Glomerular endothelial cell (primary cell): ENCODE measurements around the gene SOX11. TPM values are rescaled to one million over a fixed set of nuclear protein-coding genes. Genes with fewer than 3 reads are reported as not detected.

ENCODE experiments used
- DNase-seq: peaks from one replicate; pipeline ENCODE4 v3.0.0-alpha.2; 2011; ENCODE audit warnings: low read depth, low spot score; ENCODE audit errors: extremely low read depth
- total RNA-seq: library from RNA; depleted of rRNA; stranded (reverse); fragments of >200 nt; gene quantifications from 2 replicates; pipeline ENCODE4 v1.2.3, GENCODE V29; 2015

Gene SOX11
- total RNA-seq, 1 donor from 2014 or later = 12.1 TPM

DNA sequence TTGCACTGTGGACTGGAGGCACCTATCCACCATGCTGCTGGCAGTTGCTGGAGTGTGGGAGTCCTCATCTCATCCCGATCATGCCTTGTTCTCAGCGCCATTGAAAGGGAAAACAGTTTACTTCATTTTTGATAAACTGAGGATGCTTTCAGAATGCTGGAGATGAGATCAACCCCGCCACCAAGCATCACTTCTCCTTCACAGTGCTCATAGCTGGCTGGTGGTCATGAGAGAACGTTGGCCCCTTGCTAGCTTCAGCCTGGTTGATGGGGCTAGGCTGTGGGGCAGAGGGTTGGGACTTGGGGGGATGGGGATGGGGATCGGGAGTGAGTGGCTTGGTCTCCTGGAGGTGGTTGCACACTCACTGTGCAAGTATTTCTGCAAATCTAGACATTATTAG lies 30.1 kb downstream of the SOX11 start:
- no peak for DNase-seq

DNA sequence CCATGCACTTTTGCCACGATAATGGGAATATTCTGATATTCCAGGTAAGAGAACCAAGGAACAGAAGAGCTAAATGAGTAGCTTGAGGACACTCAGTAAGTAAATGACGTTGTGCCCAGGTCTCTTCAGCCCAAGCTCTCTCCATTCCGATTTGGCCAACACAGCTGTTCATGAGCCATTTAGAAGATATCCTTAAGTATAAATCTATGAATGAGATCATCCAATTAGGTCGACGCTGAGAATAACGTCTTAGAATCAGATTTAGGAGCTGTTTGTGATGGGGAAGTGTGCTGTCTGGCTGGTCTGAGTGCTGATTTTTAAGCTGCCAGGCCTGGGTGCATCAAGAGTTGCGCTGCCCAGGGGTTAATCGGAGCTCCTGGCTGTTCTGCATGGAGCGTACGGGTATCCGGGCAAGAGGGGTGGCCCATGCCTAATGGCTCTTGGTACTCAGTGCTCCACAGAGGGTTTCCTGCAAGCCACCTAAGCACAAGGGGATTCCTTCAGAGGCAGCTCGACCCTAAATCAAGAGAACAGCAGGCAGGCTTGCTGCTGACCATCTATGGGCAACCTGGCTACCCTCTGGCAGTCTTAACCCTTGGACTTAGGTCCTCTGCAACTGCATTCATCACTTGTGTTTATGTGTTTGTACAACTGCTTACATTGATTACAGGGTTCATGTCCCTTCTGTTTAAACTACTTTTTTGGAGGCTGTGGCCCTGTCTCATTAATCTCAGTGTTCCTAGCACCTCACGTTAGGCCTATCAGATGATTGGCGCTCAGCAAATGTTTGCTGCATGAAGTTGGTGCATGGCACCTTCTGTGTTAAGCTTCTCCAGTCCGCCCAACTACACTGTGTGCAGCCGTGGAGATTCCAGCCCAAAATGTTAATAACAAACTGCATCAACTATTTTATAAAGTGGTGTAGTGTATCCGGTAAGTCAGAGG lies 31.9 kb downstream of the SOX11 start:
- DNase-seq = no peak

DNA sequence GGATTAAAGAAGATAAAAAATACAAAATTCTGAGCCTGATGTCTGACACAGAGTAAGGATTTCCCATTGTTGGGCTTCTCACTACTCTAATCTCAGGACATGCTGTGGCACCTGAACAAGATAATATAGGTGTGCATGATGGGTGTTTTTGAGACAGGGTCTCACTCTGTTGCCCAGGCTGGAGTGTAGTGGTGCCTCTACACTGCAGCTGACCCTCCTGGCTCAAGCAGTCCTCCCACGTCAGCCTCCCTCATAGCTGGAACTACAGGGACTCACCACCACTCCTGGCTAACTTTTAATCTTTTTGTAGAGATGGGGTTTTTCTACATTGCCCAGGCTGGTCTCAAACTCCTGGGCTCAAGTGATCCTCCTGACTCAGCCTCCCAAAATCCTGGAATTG lies 32.9 kb downstream of the SOX11 start:
- DNase-seq = no peak

DNA sequence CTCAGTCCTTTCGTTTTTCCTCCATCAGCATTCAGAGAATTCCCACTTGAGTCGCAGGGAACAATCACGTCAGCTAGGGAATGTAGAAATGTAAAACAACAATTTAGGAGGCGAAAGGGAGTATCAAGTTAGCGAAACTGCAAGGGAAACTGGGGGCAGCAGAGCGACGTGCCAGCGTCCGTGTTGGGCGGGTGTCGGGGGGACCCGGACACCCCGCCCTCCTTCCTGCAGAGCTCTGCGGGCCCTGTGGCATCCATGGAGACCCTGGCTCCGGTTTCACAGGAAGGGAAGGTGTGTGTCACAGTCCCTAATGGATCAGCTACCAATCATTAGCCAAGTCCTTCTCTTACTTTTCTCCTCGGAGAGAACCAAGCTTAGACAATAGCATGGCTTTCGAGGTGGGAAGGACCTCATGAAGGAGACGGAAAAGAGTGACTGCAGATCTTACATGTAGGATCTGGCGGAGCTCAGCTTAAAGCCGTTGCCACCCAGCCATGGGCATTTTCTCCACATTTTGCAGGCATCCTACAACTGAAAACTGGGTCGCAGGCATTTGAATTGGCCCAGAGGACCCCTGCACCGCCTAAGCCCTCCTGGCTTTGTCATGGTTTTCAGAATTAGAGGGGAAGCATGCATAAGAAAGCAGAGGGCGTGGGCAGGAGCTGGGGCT lies 33.7 kb downstream of the SOX11 start:
- no peak for DNase-seq

DNA sequence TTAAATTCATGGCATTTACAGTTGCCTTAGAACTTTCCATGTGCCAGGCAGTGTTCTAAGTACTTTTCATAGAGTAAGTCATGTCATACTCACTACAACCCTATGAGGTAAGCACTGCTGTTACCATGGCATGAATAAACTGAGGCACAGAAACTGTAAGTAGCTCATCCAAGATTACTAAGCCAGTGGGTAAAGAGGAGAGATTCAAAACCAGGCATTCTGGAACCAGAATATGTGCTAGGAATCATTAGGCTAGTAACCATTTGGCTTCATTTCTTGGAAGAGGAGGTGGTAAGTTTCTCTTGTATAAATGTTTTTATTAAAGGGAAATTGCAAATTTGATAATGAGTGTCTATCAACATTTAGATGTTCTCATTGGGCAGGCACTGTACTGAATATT lies 35.1 kb downstream of the SOX11 start:
- no peak for DNase-seq

DNA sequence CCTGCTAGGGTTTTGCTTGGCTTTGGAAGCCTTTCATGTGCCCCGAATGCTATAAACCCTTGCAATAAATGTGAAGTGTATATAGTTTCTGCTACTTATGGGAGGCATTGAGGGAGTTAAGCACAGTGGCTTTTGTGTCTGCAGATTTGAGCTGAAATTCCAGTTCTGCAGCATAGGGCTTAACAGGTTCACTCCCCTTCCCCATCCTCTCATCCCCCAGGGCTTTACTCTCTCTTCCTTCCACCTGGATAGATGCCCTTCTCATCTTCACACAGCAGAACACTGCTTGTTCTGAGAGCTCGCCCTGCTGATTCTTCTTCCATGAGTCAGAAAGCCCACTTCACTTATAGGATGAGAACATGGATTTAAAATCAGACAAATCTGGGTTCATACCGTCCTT lies 37.2 kb downstream of the SOX11 start:
- no peak for DNase-seq

DNA sequence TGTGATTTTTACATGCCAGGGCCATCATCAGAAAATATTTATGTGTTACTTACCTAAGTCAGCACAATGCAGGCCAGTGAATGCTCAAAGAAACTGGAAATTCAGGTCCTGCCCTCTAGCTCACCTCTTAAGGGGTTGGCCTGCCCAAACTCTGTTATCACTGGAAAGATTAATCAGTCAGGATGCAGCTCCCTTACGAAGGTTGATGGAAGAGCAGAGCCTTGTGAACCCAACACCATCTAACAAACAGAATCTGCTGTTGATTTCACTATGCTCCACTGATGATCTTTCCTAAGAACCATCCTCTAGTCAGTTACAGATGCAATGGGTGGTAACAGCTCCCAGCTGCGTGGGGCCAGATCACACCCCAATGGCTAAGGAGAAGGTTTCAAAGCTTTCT lies 38.2 kb downstream of the SOX11 start:
- no peak for DNase-seq

DNA sequence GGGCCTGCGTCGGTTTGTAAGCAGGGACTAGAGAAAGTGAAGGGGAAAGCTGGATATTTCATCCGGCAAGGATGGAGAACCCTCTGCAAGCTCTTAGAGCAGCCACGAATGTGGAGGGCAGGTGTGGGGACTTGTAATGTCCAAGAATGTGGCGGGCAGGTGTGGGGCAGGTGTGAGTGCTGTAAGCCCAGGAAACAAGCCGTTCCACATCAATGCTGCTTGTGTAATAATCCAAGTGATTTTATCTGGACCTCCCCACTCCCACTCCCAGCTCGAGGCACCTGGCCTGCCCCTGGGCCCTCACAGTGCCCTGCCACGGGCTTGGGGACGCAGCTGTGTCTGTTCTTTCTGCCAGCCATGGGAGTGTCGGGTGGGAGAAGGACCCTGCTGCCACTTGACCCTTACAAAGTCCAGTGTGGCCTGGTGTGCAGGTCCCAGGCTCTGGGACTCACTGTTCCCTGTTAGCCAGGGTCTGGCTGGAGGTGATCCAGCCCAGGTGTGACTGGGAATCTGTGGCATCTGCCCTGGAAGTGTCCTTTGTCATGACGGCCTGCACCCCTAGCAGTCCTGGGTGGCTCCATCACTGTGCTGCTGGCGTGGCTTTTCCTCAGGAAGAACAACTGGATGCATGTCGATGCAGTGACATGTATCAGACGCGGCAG lies 42.8 kb downstream of the SOX11 start:
- DNase-seq = no peak

DNA sequence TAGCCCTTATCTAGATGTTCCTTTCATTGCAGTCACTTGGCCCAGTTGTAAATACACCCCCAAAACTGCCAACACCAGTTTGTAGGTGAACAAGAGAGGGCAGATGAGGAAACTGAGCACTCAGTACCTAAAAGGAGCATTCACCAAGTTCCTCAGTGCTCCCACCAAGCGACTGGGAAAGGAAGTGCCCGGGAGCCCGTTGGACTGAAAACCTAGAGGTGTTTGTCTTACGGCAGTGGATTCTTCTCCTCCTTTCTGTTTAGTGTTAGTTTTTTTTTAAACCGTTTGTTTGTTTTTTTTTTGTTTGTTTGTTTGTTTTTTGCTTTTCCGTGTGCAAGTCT lies 43.3 kb downstream of the SOX11 start:
- DNase-seq = no peak

DNA sequence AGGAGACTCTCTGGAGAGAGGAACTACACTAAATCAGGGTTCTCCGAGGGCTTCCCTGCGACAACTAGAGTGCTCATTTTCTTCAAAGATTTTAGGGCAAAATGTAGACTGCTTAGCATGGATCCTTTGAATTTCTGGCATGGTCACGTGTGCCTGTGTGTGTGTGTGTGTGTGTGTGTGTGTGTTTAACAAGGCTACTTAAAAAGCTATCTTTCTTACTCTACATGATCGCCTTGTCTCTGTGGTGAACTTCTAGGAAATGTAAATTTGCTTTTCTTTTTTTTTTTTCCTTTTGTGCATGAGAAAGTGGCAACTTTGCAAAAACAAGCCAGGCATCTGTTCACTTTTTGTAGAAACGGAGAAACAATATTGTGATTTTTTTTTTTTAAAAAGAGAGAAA lies 43.9 kb downstream of the SOX11 start:
- DNase-seq = no peak

DNA sequence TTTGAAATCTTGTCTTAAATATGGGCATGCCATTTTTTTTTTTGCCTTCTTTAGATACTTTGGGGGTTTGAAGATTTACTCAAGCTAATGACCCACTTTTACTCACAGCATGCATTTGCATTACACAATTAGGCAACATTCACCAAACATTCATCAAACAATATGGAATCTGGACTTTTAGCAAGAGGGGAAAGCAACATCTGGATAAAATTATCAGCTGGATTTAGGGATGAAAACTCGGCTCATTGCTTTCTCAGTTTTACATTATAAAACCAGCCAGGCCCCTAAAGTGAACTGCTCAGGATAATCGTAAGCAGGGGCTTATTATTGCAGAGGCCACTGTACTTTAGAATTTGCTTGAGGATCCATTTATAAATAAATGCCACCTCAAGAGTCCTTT lies 44.7 kb downstream of the SOX11 start:
- DNase-seq = no peak

DNA sequence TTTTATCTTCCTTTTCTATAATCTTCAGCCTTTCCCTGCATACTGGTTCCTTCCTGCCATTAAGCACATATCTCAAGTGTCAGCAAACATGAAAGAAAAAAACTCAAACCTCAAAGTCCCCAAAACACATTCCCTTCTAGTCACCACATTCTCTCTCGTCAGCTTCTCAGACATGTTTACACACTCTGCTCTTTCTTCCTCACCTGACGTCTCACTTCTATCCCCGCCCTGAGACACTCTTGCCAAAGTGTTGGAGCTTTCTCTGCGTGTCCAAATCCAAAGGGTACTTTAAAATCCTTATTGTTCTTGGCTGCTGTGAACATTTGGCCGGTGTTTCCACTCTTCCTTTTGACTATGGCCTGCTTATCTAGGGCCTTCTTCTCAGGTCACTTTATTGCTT lies 47.9 kb downstream of the SOX11 start:
- no peak for DNase-seq

DNA sequence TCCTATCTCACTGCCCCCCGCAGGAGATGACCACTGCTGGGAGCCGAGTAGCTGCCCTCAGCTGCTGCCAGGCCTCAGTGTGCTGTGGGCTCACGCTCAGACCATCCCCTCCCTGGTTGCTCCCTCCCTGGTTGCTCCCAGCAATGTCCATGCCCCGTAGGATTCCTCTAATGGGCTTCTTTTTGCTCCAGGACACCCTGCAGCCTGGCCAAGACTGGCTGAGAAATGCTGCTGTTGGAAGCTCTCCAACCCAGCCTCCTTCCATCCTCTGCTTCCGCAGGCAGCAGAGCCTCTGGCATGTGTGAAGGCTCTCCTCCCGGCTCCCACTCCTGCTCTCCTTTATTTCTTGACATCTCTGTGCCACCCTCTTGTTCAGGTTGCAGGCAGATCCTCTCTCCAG lies 48.6 kb downstream of the SOX11 start:
- DNase-seq = no peak

DNA sequence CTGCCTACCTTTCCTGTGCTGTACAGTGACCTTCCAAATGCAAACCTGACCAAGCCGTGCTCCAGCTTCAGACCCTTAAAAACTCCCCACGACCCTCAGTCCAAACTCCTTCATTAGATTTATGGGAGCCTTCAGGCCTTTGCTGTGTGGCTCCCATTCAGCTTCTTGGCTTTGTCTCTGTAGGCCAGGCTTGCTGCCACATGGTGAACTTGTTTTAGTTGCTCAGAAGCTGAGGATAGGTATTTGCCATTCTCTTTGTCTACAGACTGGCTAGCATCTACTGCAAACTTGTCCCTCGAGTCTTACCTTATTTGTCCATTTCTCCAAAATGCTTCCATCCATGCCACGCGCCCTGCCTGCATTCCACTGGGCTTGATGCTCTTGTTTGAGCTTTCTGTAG lies 49.1 kb downstream of the SOX11 start:
- DNase-seq = no peak

DNA sequence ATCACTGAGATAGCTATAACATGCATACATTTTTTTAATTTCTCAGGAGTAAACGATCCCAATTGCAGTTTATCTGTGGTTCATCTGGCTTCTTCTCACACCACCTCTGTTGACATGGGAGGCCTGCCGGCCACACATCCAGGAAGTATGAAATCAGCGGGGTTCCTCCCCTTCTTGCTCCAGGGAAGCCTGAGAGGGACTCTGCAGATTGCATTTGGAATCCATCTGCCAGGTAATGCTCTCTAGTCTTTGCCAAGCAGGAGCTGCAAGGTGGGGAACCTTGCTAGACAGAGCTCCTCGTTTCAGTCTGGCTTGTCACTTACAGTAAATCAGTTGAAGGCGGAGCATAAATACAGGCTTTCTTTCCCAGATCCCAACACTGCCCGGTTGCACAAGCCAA lies 49.9 kb downstream of the SOX11 start:
- no peak for DNase-seq

DNA sequence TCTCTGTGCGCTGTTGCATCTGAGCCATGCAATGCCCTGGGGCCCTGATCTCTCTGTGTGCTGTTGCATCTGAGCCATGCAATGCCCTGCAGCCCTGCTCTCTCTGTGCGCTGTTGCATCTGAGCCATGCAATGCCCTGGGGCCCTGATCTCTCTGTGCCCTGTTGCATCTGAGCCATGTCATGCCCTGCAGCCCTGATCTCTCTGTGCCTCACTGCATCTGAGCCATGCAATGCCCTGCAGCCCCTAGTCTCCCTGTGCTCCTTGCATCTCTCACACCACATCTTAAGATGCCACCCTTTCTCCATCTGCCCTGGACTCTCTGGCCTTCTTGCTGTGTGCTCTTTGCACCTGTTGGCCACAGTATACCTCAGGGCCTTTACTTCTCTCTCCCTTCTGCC lies 56.2 kb downstream of the SOX11 start:
- DNase-seq = no peak

DNA sequence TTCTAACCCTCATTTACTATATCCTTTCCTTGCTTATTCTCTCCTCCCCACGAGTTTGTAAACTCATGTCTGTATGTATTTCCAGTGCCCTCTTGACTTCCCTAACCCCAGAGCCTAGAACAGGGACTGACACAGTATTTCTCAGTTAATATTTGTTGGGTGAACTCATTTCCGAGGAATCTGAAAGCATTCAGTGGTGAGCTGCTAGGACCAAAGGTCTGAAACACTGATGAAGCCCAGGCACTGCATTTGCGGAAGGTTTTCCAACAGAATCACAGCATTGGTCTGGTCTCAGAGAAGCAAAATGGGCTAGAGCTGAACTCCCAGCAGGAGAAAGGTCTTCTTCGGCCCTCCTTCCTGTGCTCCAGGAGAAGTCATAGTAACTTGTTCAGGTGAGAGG lies 56.8 kb downstream of the SOX11 start:
- no peak for DNase-seq

DNA sequence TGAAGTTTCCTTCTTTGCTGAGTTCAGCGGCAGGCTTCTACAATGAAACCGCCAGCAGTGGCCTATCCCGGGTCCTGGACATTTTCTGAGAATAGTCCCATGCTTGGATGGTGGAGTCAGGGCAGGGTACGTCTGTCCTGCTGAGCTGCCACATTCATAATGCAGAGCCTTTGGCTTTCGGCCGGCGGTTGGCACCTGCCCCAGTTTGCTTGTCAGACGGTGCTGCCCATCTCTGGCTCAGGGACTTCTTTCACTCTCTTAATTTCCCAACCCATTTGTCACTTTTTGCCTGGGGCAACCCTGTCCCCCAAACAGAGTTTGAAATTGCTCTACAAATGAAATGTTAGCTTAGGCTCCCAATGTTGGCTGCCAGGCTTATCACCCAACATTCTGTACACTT lies 57.2 kb downstream of the SOX11 start:
- DNase-seq = no peak
